HFFc6 (cell line): ENCODE measurements around the gene TSC22D1. TPM values are rescaled to one million over a fixed set of nuclear protein-coding genes. Genes with fewer than 3 reads are reported as not detected.

Experiments
- DNase-seq: peaks from one replicate; pipeline ENCODE4 v3.0.0-alpha.2; 2018
- H3K27ac Mint-ChIP-seq: 2 replicates; pipeline ENCODE4 v1.8.0; 2020; ENCODE audit warnings: mild to moderate bottlenecking, mixed read lengths
- H3K27me3 Mint-ChIP-seq: 2 replicates; pipeline ENCODE4 v1.8.0; 2021; ENCODE audit warnings: mild to moderate bottlenecking, moderate library complexity, mixed read lengths; ENCODE audit not compliant: insufficient read depth
- H3K36me3 Mint-ChIP-seq: 2 replicates; pipeline ENCODE4 v1.8.0; 2021; ENCODE audit warnings: low read depth, mixed read lengths
- H3K4me1 Mint-ChIP-seq: 2 replicates; pipeline ENCODE4 v1.8.0; 2020; ENCODE audit warnings: low read depth, mixed read lengths
- H3K4me3 Mint-ChIP-seq: 2 replicates; pipeline ENCODE4 v1.8.0; 2020; ENCODE audit warnings: mild to moderate bottlenecking, moderate library complexity, mixed read lengths
- H3K9me3 Mint-ChIP-seq: 2 replicates; pipeline ENCODE4 v1.8.0; 2020; ENCODE audit warnings: mild to moderate bottlenecking, mixed read lengths
- CTCF ChIP-seq: fragments of 200-600 bp; sonication (generic); IDR thresholded peaks from 2 replicates; pipeline ENCODE4 v1.5.0; 2021; ENCODE audit warnings: antibody characterized with exemption, mild to moderate bottlenecking
- total RNA-seq, 6 experiments: library from RNA; stranded (reverse); fragmentation: NEBNext Ultra II Directional; extraction: Animal tissue kit (Norgen Biotek cat#: 25700); gene quantifications; 2 replicates in 1 of 6; 3 replicates in 5 of 6; pipeline ENCODE4 v1.2.3, GENCODE V29; 2021

TSC22D1 gene
- total RNA-seq, 6 experiments from 2014 or later = 42.3 to 49.4 (median 45.2) TPM

DNA sequence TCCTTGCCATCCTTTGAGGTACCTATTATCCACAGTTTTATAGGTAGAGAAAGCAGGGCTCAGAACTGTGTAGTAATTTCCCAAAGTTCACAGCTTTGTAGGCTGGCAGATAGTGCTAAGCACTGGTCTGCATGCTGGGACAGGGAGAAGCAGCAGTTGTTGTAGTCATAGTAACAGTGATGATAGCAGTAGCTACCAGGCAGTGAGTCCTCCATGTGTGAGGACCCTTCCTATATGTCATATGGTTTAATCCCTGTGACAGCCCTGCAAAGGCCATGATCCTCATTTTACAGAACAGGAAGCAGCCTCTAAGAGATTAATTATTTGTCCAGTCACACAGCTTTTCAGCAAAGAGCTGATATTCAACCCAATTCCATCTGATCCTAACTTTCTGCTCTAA, 181.5 kb downstream of the TSC22D1 start:
- H3K4me1 Mint-ChIP-seq = peaks cover 14% of the 10 kb centered on the region
- peaks cover 19% of the 10 kb centered on the region for H3K27me3 Mint-ChIP-seq
- H3K9me3 Mint-ChIP-seq = no peaks in the 10 kb centered on the region
- TF ChIP-seq CTCF = no peak
- H3K36me3 Mint-ChIP-seq = no peaks in the 10 kb centered on the region
- H3K4me3 Mint-ChIP-seq = no peak overlapping the region
- no peak overlapping the region for H3K27ac Mint-ChIP-seq
- DNase-seq = no peak

DNA sequence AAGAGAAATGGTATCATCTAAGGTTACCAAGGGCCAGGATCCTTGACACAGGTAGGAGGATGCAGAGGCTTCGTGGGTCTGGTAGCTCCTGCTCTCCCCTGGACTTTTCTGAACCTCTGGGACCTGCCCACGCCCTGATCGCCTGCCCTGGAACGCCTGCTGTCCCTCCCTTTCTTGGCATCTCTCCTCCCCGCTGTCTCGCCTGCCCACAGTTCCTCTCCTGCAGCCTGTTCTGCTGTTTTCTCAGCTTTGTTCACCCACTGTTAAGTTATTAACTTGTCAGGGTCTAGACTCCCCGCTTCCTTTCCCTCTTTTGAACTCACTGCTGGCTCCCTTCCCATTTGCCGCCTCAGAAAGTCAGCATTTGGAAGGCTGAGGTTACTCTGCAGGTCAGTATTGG, 182.7 kb downstream of the TSC22D1 start:
- H3K36me3 Mint-ChIP-seq = no peaks in the 10 kb centered on the region
- no peak for DNase-seq
- H3K4me1 Mint-ChIP-seq = peaks cover 14% of the 10 kb centered on the region
- H3K27me3 Mint-ChIP-seq = peaks cover 9% of the 10 kb centered on the region
- H3K9me3 Mint-ChIP-seq = no peaks in the 10 kb centered on the region
- H3K27ac Mint-ChIP-seq = no peak overlapping the region
- no peak for TF ChIP-seq CTCF
- no peak overlapping the region for H3K4me3 Mint-ChIP-seq

DNA sequence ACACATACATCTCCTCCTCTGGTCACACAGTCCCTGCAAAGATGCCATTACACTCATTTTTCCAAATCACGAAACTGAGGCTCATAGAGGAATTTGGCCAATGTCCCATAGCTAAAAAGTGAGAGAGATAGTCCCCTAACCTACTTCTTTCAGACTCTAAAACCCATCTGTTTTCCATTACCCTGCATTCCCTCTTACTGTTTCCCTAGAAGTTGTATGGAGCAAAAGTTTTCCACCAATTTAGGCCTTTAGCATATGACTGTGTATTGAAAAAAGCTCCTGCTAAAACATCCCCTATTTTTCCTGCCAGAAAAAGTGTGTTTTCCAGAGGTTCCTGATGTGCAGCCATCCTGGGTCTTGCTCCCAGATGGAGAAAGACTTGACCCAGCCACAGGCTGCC, 186.3 kb downstream of the TSC22D1 start:
- no peak for DNase-seq
- Mint-ChIP-seq H3K27ac (no peak overlapping the region), H3K4me3 (no peak overlapping the region), H3K4me1 (no peaks in the 10 kb centered on the region), H3K36me3 (no peaks in the 10 kb centered on the region), H3K9me3 (no peaks in the 10 kb centered on the region), H3K27me3 (peaks cover 14% of the 10 kb centered on the region)
- TF ChIP-seq CTCF = no peak

GRCh38 chr13:44389060-44389666, 187.0 kb downstream of the TSC22D1 start:
- Mint-ChIP-seq H3K27ac (no peak overlapping the region), H3K4me1 (no peaks in the 10 kb centered on the region), H3K36me3 (no peaks in the 10 kb centered on the region), H3K27me3 (peaks cover 17% of the 10 kb centered on the region), H3K9me3 (no peaks in the 10 kb centered on the region), H3K4me3 (no peak overlapping the region)
- TF ChIP-seq CTCF = no peak
- no peak for DNase-seq

DNA sequence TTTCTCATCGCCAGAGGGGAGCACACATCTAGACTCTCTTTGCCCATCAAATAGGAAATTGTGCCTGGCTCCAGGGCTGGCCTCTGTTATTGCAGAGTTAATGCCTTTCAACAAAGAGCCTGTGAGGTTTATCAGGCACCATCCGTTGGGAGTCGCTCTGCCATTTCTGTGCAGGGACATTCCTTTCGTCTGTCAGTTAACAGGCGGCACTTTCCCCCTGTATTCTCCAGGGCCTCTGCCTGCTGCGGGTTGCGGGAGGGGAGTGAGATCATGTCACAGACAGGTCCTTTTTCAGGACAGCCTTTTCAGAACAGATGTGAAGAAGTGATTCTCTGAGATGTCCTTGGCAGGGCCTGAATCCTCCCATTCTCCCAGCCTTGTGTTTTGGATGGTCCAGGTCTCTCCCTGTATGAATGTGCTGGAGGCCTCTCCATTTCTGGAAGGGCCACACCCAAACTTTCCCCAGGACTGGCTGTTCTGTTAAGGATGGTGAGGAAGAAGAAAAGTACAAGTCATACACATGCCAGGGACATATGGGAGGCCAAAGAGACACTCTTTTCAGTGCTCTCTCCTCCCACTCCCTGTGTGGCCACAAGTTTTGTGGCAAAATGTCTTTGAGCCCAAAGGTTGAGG, 187.6 kb downstream of the TSC22D1 start:
- Mint-ChIP-seq H3K9me3 (no peaks in the 10 kb centered on the region), H3K27ac (no peak overlapping the region), H3K4me1 (no peaks in the 10 kb centered on the region), H3K4me3 (no peak overlapping the region), H3K36me3 (no peaks in the 10 kb centered on the region), H3K27me3 (peaks cover 23% of the 10 kb centered on the region)
- DNase-seq = no peak
- TF ChIP-seq CTCF = no peak
